Naive thymus-derived CD8-positive, alpha-beta T cell (primary cell): ENCODE data around the gene TBC1D9B. TPM values are rescaled to one million over a fixed set of nuclear protein-coding genes. Genes with fewer than 3 reads are reported as not detected.
"Not testable (repeated sequence)": the region's sequence is repeated elsewhere in the genome, so short reads cannot be mapped to it uniquely, and the experiment has no call there.

Experiments used
- ATAC-seq, 2 donors: fragments of 150-1000 bp; cut with Tn5 transposase in 1 of 2; sonication (Bioruptor Pico), chemical (Tn5 transposase) in 1 of 2; 1 replicate in 1 of 2; 2 replicates in 1 of 2; pipeline ENCODE4 v1.10.0; 2021; ENCODE audit warnings: mild to moderate bottlenecking in 2 of 2, moderate library complexity in 2 of 2
- POLR2A ChIA-PET: fragments of 350-600 bp; sonication (Branson Sonifier 250); formaldehyde crosslinking; loops from one replicate; lab custom pipeline; 2021; ENCODE audit warnings: antibody characterized with exemption; lab: Charles Lee
- DNase-seq, 10 donors: peaks; one replicate each; pipeline versions ENCODE4 v3.0.0 to v3.0.0-alpha.2; 2020 to 2022
- H3K27ac Mint-ChIP-seq, 10 donors: one replicate each; pipeline ENCODE4 v1.8.0; 2020 to 2022; ENCODE audit warnings: mild to moderate bottlenecking in 10 of 10, mixed read lengths in 10 of 10, moderate library complexity in 4 of 10, inconsistent platforms in 1 of 10
- H3K27me3 Mint-ChIP-seq, 5 donors: one replicate each; pipeline ENCODE4 v1.8.0; 2021 to 2022; ENCODE audit warnings: mixed read lengths in 5 of 5
- H3K36me3 Mint-ChIP-seq, 3 donors: one replicate each; pipeline ENCODE4 v1.8.0; 2020 to 2022; ENCODE audit warnings: mixed read lengths in 3 of 3, mild to moderate bottlenecking in 2 of 3, inconsistent platforms in 1 of 3
- H3K4me1 Mint-ChIP-seq, 4 donors: one replicate each; pipeline ENCODE4 v1.8.0; 2021 to 2022; ENCODE audit warnings: mixed read lengths in 4 of 4
- H3K4me3 Mint-ChIP-seq, 10 donors: one replicate each; pipeline ENCODE4 v1.8.0; 2020 to 2022; ENCODE audit warnings: mild to moderate bottlenecking in 10 of 10, mixed read lengths in 10 of 10, moderate library complexity in 6 of 10, inconsistent platforms in 1 of 10
- H3K9me3 Mint-ChIP-seq, 9 donors: one replicate each; pipeline ENCODE4 v1.8.0; 2020 to 2022; ENCODE audit warnings: mixed read lengths in 9 of 9, mild to moderate bottlenecking in 3 of 9, inconsistent platforms in 1 of 9, moderate library complexity in 1 of 9
- polyA plus RNA-seq, 3 donors: library from polyadenylated mRNA; unstranded; fragments of 300-500 nt; fragmentation: Illumina TruSeq; gene quantifications; one replicate each; pipeline ENCODE4 v1.2.3, GENCODE V29; 2021
- total RNA-seq, 8 experiments: library from RNA in 2 of 8; stranded (reverse) in 2 of 8; gene quantifications; one replicate each; pipeline ENCODE4 v1.2.3 and lab custom pipeline; 2021 to 2026

Gene TBC1D9B
- total and polyA plus RNA-seq, 5 experiments from 2014 or later = 11.0 to 89.2 (median 40.6) TPM

DNA sequence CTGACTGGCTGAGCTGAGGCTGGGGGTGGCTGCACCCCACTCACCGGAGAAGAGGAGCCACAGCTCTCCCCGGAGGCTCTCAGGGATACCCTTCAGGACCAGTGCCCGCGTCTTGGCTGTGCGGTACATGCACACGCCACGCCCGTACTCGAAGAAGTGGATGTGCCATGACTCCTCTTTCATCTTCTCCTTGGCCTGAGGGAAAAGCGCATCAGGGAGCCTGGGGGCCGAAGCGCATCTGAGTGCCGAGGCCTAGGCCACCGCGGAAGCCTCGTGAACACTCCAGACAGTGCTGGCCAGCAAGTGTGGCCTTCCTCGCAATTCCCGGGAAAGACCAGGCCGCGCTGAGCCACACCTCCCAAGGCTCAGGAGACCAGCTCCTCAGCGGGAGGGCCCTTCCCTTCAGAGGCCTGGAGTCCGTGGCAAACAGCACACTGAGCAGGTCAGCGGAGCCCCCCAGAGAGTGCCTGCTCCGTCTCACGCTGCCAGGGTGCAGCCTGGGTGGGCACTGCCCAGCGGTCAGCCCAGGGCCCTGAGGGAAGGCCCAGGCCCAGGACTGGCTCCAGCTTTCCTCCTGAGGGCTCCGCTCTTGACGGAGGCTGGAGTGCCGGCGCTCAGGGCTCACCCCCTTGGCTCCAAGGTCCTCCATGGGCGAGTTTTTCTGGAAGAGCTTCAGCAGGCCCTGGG lies 28.6 kb downstream of the TBC1D9B start:
- ATAC-seq = no peak
- Mint-ChIP-seq H3K9me3 (peaks cover 0 to 16% (median 6%) of the 10 kb centered on the region in 9 donors), H3K27ac (no peak overlapping the region), H3K36me3 (peaks cover 9 to 44% (median 19%) of the 10 kb centered on the region in 3 donors), H3K27me3 (no peaks in the 10 kb centered on the region), H3K4me1 (peaks cover 0 to 3% (median 1%) of the 10 kb centered on the region in 4 donors), H3K4me3 (no peak overlapping the region)
- POLR2A ChIA-PET = no interaction called here
- no peak for DNase-seq

DNA sequence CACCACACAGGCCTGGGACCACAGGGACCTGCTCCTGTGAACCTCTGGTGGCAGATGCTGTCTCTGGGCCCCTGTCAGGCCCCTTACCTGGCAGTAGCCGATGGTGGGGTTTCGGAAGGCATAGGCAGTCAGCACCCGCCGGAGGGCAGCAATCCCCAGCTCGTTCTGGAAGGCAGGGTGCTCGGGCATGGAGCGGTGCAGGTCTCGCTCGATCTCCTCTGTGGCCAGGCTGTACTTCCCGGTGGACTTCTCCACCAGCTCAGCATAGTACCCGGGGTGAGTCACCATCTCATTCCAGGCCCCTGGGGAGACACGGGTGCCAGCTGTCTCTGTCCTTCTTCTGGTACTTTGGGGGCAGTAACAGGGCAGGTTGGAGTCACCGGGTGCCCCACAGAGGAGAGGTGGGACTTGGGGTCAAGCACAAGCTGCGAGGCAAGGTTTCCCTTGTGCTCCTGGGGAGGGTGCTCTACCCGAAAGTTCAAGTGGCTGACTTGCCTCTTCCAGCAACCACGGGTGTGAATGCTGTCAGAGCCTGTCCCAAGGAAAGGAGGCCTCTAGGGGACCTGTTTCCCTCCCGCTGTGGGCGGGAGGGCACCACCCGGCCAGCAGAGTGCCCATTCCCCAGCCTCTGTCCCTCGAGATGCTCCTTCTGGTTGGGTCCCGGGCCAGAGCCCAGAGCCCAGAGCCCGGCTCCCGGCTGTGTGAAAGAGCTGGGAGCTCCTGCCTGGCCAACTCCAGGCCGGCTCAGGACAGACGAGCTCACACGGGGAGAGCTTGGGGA lies 29.3 kb downstream of the TBC1D9B start:
- Mint-ChIP-seq H3K4me3 (no peak overlapping the region), H3K4me1 (peaks cover 0 to 3% (median 1%) of the 10 kb centered on the region in 4 donors), H3K27me3 (no peaks in the 10 kb centered on the region), H3K36me3 (peaks cover 4 to 40% (median 12%) of the 10 kb centered on the region in 3 donors), H3K9me3 (peaks cover 0 to 9% (median 3%) of the 10 kb centered on the region in 9 donors), H3K27ac (peak overlapping the region in 1 of 10 donors; percentile 15)
- ATAC-seq = no peak
- POLR2A ChIA-PET = no interaction called here
- no peak for DNase-seq

DNA sequence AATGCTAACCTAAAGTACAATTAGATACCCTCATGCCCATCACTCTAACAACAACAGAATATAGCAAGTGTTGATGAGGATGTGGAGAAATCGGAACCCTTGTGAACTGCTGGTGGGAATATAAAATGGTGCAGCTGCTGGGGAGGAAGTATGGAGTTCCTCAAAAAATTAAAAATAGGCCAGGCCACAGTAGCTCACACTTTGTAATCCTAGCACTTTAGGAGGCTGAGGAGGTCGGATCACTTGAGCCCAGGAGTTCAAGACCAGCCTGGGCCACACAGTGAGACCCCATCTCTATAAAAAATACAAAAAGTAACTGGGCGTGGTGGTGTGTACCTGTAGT lies 31.1 kb downstream of the TBC1D9B start:
- Mint-ChIP-seq H3K27ac (peak overlapping the region in 1 of 10 donors; percentile 22), H3K36me3 (peaks cover 0 to 41% (median 5%) of the 10 kb centered on the region in 3 donors), H3K9me3 (peaks cover 0 to under 1% (median 0%) of the 10 kb centered on the region in 9 donors), H3K27me3 (no peaks in the 10 kb centered on the region), H3K4me1 (peaks cover 0 to 3% (median 1%) of the 10 kb centered on the region in 4 donors), H3K4me3 (no peak overlapping the region)
- POLR2A ChIA-PET = no interaction called here
- no peak for DNase-seq
- no peak for ATAC-seq

DNA sequence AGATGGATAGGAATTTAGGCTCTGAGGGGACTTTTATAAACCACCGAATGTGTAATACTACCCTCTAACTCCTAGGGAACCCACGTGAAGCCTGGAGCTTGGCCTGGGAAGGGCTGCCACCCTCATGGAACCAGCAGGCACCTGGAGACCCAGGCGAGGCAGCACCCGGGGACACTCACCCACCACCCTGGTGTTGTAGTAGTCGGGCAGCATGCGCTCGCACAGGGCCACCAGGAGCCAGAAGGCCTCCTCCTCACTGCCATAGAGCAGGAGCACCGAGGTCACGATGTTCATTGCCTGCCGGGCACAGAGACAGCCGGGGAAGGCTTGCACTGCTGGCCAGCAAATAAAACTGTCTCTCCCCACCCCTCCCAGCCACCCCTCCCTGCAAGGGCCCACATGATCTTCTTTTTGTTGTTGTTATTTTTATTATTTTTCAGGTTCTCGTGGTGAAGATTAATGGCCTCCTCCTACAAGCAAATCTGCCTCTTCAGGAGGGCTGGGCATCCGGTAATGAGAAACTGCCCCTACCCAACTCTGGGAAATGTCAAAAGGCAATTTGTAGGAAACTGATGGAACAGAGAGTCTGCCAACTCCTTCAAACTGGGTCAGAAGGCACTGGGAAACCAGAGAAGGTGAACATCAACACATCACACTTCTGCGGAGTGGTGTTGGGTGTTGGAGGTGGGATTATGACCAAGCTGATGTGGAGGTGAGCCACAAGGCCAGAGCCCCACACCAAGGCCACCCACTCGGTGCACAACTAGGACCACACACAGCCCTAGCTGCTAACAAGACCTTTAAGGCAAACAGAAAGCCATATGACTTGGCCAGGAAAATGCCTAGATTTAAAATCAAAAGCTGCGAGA lies 31.7 kb downstream of the TBC1D9B start:
- no peak for DNase-seq

DNA sequence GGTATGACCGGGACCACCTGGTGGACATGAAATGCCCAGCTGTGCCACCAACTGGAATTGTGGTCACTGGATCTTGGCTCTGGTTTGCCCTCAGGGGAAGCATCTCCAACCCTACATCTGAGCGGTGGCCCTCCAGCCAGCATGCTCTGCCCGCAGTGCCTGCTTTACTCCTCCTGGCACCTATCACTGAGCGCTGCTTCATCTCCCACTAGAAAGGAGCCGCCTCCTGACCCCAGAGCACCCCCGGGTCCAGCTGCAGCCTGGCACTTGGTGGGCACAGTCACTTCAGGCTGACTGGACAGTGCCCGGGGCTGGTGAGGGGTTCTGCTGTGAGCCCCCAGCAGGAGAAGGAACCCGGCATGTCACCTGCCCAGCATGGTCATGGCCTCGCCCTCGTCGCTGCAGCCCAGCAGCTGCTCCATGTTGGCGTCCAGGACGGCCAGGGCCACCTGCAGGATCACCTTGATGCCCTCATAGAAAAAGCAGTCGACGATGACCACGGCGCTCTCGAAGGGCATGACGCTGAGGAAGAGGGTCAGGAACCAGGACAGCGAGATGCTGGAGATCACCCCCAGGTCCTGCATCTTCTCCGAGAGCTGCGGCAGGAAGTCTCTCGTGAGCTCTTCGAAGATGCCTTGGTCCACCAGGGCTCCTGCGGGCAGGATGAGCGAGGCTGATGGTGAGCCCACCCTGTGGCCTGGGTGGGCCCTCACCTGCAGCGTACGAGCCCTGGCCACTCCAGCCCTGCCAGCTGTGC lies 33.0 kb downstream of the TBC1D9B start:
- no peaks in the 10 kb centered on the region for H3K9me3 Mint-ChIP-seq
- POLR2A ChIA-PET = interaction anchor here (0.6 kb wide), 1 partner anchor 30 kb away, joined by 3 read pairs; no protein-coding TSS in a partner anchor
- DNase-seq (no peak), ATAC-seq (no peak)
- H3K4me3 Mint-ChIP-seq = no peak overlapping the region
- peaks cover 0 to 45% (median 13%) of the 10 kb centered on the region in 3 donors for H3K36me3 Mint-ChIP-seq
- peaks cover 0 to 3% (median 0%) of the 10 kb centered on the region in 4 donors for H3K4me1 Mint-ChIP-seq
- no peaks in the 10 kb centered on the region for H3K27me3 Mint-ChIP-seq
- no peak overlapping the region for H3K27ac Mint-ChIP-seq

More for the DNA sequence above, 31.7 kb downstream of the TBC1D9B start:
- H3K27me3 Mint-ChIP-seq = no peaks in the 10 kb centered on the region
- ATAC-seq = no peak
- no peak overlapping the region for H3K4me3 Mint-ChIP-seq
- POLR2A ChIA-PET = no interaction called here
- peaks cover 0 to 41% (median 9%) of the 10 kb centered on the region in 3 donors for H3K36me3 Mint-ChIP-seq
- H3K9me3 Mint-ChIP-seq = no peaks in the 10 kb centered on the region
- peak overlapping the region in 1 of 10 donors; percentile 22 for H3K27ac Mint-ChIP-seq
- H3K4me1 Mint-ChIP-seq = peaks cover 0 to 3% (median 0%) of the 10 kb centered on the region in 4 donors

DNA sequence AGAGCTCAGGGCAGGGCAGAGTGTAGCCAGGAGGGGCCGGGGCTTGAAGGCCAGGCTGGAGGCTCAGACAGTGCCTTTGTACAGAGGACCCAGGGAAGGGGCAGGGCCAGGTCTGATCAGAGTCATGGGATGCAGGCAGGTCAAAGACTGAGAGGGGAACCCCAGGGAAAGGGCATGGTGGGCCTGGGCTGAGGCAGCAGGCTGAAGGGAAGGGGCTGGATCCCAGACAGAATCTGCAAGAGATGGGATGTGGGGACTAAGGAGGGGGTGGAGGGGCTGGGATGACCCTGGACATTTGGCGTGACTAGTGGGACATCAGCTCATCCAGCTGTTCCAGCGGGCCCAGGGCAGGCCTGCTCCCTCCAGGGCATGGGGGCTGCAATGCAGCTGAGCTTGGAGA lies 33.6 kb downstream of the TBC1D9B start:
- DNase-seq (no peak), ATAC-seq (no peak)
- Mint-ChIP-seq H3K36me3 (peaks cover 0 to 43% (median 13%) of the 10 kb centered on the region in 3 donors), H3K4me1 (peaks cover 0 to 3% (median 0%) of the 10 kb centered on the region in 4 donors), H3K9me3 (no peaks in the 10 kb centered on the region), H3K27ac (no peak overlapping the region), H3K4me3 (no peak overlapping the region), H3K27me3 (no peaks in the 10 kb centered on the region)
- POLR2A ChIA-PET = interaction anchor here (0.6 kb wide), 1 partner anchor 30 kb away, joined by 3 read pairs; no protein-coding TSS in a partner anchor

DNA sequence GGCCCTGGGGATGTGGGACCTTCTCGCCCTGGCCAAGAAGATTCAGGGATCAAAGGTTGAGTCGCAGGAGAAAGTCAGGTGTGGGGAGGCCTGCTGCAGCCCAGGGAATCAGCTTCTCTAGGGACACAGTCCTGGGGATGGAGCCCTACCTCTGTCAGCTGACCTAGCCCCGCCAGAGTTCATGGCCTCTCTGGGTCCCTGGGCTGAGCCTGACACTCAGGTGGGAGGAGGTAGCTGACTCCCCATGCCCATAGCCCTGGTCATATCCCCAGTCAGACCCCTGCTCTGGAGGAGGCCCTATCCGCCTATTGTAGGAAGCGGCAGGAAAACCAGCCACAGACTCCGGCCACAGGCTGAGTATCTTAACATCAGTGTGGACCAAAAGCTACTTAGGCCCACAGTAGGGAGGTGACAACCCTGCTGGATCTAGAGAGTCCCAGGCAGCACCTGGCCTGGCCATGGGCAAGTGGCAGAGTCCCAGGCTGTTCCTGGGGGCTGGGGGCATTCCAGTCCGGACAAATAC lies 34.0 kb downstream of the TBC1D9B start:
- H3K4me1 Mint-ChIP-seq = peaks cover 0 to 3% (median 0%) of the 10 kb centered on the region in 4 donors
- no peak for ATAC-seq
- H3K27ac Mint-ChIP-seq = no peak overlapping the region
- peaks cover 0 to 43% (median 13%) of the 10 kb centered on the region in 3 donors for H3K36me3 Mint-ChIP-seq
- H3K9me3 Mint-ChIP-seq = no peaks in the 10 kb centered on the region
- POLR2A ChIA-PET = interaction anchor here (0.6 kb wide), 1 partner anchor 31 kb away, joined by 3 read pairs; no protein-coding TSS in a partner anchor
- no peaks in the 10 kb centered on the region for H3K27me3 Mint-ChIP-seq
- no peak for DNase-seq
- no peak overlapping the region for H3K4me3 Mint-ChIP-seq

DNA sequence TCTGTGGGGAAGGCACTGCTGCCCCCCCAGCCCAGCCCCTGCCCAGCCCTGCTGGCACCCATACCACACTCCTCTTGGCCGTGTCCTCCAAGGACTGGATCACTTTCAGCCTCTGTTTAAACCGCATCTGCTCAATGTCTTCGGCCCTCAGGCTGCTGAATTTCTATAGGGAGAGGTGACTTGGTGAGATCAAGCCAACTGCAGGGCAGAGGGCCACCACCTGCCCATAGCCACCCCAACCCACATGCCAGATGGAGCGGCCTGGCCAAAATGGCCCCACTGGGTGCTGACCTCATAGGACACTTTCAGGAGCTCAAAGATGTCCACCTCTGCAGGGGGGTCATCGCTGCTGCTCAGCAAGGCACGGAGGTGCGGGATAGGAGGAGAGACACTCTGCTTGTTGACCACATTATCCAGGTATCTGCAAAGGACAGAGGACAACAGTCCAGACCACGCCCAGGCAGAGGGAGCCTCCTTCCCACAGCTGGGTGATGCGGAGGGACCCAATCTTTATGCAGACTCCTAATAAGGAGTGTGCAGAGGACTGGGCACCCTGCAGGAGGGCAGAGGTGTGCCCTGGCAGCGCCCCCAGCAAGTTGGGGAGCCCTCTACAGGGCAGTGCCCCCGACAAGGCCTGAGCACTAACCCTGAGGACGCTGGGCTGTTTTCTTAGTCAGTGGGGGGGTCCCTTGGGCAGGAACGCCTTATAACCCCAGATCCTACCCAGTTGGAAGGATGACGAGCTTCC lies 34.7 kb downstream of the TBC1D9B start:
- no peak for ATAC-seq
- POLR2A ChIA-PET = no interaction called here
- H3K4me3 Mint-ChIP-seq = no peak overlapping the region
- H3K36me3 Mint-ChIP-seq = peaks cover 0 to 47% (median 13%) of the 10 kb centered on the region in 3 donors
- no peak for DNase-seq
- no peaks in the 10 kb centered on the region for H3K9me3 Mint-ChIP-seq
- peaks cover 0 to 3% (median 0%) of the 10 kb centered on the region in 4 donors for H3K4me1 Mint-ChIP-seq
- H3K27ac Mint-ChIP-seq = no peak overlapping the region
- H3K27me3 Mint-ChIP-seq = no peaks in the 10 kb centered on the region

DNA sequence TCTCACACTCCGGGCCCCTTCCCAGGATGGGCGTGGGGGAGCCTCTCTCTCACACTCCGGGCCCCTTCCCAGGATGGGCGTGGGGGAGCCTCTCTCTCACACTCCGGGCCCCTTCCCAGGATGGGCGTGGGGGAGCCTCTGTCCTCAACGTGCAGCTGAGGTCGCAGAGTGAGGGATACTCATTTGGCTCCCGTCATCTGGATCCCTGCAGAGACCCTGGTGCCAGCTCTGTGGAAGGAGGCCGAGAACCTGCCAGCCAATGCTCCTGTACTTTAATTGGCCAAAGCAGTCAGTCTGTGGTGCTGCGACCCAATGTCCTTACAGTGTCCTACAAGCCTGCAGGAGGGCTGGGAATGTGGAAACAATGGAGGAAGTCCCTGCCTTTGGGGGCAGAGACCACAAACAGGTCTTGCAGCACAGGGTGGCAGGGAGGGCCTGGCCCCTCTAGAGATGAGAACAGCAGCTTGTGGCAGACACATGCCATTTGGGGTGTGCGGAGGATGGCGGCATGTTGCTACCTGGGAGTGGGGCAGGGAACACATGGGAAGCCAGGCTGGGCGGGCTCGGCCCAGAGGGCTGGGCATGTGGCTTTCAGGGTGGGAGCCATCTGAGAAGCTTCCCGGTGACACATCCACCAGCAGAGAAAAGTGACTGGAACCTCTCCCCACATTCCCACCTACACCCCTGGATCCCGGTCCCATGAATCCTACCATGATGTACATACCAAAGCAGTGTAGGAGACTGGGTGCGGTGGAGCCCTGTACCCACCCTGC lies 35.5 kb downstream of the TBC1D9B start:
- Mint-ChIP-seq H3K27ac (no peak overlapping the region), H3K4me3 (no peak overlapping the region), H3K9me3 (no peaks in the 10 kb centered on the region), H3K36me3 (peaks cover 0 to 44% (median 13%) of the 10 kb centered on the region in 3 donors), H3K27me3 (no peaks in the 10 kb centered on the region), H3K4me1 (no peaks in the 10 kb centered on the region)
- POLR2A ChIA-PET = no interaction called here
- ATAC-seq = no peak
- DNase-seq = no peak

DNA sequence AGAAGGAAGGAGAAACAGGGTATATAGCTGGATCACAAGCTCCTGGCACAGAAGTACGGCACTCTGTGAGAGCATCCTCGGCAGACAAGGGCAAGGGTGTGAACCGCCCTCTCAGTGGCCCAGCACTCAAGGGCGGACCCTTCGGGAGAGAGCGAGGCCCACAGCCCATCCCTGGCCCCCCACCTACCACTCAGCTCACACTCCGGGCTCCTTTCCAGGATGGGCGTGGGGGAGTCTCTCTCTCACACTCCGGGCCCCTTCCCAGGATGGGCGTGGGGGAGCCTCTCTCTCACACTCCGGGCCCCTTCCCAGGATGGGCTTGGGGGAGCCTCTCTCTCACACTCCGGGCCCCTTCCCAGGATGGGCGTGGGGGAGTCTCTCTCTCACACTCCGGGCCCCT lies 36.2 kb downstream of the TBC1D9B start:
- POLR2A ChIA-PET = interaction anchor here (1.1 kb wide), 1 partner anchor 54 kb away, joined by 5 read pairs; no protein-coding TSS in a partner anchor
- H3K27me3 Mint-ChIP-seq = not testable (repeated sequence)

More for the DNA sequence above, 36.2 kb downstream of the TBC1D9B start:
- H3K4me3 Mint-ChIP-seq, H3K27ac Mint-ChIP-seq, DNase-seq, ATAC-seq, H3K4me1 Mint-ChIP-seq, H3K9me3 Mint-ChIP-seq: not testable (repeated sequence)
- H3K36me3 Mint-ChIP-seq = peaks cover 0 to 44% (median 13%) of the 10 kb centered on the region in 3 donors
